ENCODE data around the gene NFIC.
"Not testable (repeated sequence)": the region's sequence is repeated elsewhere in the genome, so short reads cannot be mapped to it uniquely, and the experiment has no call there.

NFIC gene

DNA sequence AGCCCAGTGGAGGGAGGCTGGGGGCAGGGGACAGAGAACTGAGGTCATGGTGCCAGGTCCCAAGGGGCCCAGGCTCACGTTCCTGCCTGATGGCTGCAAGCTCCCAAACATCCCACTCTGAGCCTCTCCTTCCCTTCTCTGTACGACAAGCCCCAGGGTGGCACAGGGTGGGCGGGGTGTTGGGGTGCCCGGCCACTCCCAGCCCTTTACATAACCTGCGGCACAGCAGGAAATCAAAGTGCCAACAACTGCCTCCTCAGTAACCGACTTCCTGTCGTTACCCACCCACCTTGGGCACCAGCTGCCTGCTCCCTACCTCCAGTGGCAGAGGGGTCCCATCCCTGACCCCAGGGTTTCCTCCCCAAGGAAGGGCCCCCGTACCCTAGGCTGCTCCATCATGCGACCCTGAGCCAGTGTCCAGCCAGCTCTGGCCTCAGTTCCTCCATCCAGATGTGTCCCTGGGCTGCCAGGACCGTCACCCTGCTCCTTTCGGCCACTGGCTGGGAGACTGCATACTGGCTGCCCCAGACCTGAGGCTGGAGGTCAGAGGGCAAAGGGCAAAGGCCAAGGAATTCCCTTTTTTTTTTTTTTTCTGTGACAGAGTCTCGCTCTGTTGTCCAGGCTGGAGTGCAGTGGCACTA, 27.7 kb upstream of the NFIC start:
- no peak for DNase-seq

GRCh38 chr19:3340340-3340739, 26.0 kb upstream of the NFIC start:
- no peak for DNase-seq

DNA sequence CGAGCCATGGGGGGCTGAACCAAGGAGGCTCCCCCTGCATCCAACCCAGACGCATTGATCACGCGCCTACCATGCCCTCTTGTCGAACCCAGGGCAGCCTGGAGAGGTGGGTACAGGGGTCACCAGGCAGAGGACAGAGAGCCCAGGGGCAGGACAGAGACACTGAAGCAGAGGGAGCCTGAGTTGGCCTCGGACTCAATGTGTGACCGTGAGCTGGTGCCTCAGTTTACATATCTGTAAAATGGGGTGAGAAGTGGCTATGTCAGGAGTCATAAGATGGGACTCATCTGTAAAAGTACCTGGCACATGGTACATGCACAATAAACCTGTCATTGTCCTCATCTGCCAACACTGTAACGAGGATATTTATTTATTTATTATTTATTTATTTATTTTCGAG, 24.1 kb upstream of the NFIC start:
- DNase-seq: no peak

GRCh38 chr19:3342962-3343361, 23.4 kb upstream of the NFIC start:
- not testable (repeated sequence) for DNase-seq

- peak; percentile 45 for DNase-seq
These were observed 22.5 kb upstream of the NFIC start for GRCh38 chr19:3343619-3344502.

DNA sequence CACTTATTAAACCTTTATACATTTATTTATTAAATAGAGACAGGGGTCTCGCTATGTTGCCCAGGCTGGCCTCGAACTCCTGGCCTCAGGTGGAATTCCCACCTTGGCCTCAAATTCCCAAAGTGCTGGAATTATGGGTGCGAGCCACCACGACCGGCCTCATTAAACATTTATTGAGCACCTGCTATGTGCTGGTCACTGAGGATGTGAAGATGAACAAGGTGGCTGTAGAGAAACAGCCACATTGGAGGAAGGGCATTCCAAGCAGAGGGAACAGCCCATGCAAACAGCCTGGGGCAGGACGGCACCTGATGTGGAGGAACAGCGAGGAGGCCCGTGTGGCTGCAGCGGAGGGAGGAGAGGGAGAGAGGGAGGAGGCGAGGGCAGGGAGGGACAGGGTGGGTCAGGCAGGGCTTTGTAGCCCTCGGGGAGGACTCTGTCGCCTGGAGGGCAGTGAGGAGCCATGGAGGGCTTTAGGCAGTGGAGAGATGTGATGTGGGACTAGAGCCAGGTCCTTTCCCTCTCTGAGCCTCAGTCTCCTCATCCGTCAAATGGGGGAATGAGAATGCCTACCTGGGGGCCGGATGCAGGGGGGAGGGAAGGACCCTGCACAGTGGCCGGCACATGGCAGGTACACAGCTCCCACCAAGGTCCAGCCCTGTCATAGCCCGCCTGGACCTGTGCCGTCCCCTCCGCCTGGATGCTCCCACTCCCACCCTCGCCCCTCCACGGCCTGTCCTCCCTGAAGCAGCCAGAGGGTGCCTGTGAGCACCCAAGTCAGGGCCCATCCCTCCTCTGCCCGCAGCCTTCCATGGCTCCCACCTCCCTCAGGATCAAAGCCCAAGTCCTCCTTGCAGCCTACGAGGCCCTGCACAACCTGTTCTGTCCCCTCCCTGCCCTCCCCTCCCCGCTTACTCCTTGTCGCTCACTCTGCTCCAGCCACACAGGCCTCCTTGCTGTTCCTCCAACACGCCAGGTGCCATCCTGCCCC, 21.5 kb upstream of the NFIC start:
- no peak for DNase-seq

GRCh38 chr19:3345850-3346460, 20.4 kb upstream of the NFIC start:
- DNase-seq: no peak

DNA sequence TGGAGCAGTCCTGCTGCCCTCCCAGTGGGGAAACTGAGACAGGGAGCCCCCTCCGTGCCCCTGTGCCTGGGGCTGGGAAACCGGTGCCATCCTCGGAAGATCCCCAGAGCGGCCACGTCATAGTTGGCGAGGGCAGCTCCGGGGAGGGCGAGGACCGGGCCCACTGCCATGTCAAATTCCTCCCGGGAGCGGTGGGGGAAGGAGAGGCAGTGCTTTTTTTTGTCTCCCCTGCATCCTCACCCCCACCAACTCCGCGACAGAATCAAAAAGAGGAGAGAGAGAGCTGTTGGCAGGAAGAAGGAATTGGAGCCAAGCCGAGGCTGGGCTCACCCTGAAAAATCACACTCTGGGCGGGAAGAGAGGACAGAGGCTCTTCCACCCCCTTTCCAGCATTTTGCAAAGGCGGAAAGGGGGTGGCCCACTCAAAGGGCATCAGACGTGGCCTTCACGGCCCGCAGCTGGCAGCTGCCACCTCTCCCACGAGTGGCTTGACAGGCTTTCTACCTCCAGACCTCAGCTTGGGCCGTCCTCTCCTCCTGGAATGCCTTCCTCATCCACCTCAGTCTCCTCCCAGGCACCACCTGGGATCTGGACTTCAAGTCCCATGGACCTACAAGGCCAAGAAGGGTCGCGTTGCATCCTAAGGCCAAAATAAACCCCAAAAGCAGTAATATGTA, 19.6 kb upstream of the NFIC start:
- DNase-seq: peak; percentile 66

DNA sequence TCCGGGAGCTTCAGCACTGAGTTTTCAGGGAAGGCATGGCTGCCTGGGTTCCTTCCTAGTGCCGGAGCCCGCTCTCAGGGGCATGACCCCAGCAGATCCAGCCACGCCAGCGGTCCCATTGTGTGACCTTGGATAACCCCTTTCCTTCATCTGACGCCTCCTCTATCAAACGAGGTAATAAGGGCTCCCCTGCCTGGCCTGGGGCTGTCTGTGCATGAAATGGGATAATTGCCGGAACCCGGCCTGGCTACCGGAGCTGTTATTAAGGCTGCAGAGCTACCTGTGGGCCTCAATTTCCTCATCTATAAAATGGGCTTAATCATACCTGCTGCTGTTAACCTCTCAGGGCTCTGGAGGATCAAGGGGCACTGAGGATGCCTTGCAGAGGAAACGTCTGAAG, 18.3 kb upstream of the NFIC start:
- no peak for DNase-seq

- DNase-seq: not testable (repeated sequence)
These were observed 17.9 kb upstream of the NFIC start for GRCh38 chr19:3348469-3348868.

- no peak for DNase-seq
These were observed 16.2 kb upstream of the NFIC start for GRCh38 chr19:3350014-3350663.

DNA sequence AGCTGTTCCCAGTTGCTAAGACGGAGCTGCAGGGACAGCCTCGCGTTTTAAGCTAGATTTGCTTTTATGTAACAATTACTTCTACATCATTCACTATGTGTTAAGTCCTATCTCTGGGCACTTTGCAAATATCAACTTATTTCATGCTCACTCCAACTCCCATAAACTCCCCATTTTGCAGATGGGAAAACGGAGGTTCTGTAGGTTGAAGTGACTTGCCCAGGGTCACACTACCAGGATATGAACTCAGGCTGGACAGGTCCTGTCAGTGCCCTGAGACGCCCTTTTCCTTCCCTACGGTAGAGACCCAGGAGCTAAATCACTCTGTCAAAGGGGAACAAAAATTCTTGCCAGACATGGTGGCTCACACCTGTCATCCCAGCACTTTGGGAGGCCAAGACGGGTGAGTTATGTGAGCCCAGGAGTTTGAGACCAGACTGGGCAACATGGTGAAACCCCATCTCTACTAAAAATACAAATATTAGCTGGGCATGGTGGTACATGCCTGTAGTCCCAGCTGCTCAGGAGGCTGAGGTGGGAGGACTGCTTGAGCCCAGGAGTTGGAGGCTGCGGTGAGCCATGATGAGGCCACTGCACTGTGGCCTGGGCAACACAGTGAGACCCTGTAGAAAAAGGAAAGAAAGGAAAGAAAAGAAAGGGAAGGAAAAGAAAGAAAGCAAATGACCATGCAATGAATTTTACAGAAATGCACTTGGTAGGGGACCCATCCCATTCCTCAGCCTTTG, 14.5 kb upstream of the NFIC start:
- DNase-seq: no peak

- no peak for DNase-seq
These were observed 12.9 kb upstream of the NFIC start for GRCh38 chr19:3353493-3353892.

GRCh38 chr19:3356805-3357204, 9.6 kb upstream of the NFIC start:
- no peak for DNase-seq

DNA sequence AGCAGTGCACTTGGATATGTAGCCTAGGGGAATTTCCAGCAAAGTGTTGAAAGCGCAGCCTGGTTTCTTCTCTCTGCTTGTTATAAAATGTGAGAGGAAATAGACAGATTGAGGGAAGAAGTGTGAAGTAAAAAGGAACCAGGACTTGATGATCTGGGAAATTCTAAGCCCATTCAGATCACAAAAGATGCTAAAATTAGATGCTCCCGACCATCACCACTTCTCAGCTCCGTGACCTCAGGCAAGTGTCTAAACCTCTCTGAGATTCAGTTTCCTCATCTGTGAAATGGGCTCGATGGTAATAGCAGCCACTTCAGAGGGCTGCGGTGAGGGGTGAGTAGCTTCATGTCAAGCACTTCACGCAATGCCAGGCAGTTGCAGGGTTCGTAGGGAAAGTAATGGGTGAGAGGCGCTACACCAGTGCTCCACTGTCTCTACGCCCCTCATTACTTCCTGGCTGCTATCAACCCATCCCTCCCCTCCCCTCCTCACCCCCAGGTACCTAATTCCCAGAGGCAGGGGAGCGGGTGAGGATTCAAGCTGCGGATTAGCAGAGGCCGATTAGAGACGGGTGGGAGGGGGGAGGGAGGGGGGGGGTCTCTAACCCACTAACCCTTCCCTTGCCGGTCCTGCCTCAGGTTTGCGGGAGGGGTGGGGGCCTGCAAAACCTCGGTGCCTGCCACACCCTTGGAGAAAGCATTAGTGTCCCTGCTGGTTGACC, 9.0 kb upstream of the NFIC start:
- DNase-seq: no peak

- peak; percentile 54 for DNase-seq
These were observed 8.2 kb upstream of the NFIC start for GRCh38 chr19:3357992-3358688.

GRCh38 chr19:3358689-3359014, 7.7 kb upstream of the NFIC start:
- peak; percentile 56 for DNase-seq

DNA sequence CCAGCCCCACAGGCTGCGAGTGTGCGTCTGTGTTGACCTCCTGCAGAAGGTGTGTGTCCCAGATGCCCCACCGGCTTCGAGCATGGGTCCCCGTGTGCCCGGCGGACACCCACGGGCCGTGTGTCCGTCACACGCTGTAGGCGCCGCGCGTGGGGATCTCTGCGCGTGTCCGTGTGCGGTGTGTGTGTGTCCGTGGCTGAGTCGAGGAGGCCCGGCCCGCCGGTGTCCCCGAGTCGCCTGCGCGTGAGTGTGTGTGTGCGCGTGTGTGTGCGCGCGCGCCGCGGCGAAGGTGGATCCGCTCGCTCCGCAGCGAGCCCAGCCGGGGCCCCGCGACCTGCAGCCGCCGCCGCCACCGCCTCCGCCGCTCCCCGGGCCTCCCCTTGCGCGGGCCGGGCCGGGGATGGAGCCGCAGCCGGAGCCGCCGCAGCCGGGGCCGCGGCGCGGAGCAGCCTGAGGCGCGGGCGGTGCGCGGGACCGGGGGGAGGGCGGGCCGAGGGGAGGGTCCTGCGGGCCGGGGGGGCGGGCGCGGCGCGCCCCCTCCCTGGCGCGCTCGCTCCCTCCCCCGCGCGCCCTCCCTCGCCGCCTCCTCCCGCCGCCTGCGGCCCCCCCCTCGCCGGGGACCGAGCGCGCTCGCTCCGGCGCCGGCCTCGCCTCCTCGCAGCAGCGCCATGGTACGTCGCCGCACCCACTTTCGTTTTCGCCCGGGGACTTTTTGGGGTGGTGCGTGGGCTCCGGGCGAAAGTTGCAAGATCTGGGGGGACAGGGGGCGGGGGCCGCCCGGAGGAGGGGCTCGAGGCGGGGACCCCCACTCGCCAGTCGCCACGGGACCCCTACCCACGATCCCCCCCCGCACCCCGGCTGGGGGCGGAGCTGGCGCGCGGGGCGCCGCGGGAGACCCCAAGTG, 7.1 kb upstream of the NFIC start:
- peak; percentile 75 for DNase-seq

All from right hindlimb (tissue), 1 donor.